Activated B cell treated with CpG ODN at 0.5 μM for 24 hours (primary cell): ENCODE measurements around the gene PIP5K1B. TPM values are rescaled to one million over a fixed set of nuclear protein-coding genes. Genes with fewer than 3 reads are reported as not detected.
A peak's percentile ranks its signal among the peaks of the same experiment; 100 is the strongest.

ENCODE experiments used
- ATAC-seq: fragments of 200-7000 bp; cut with Tn5 transposase; one replicate; pipeline ENCODE4 v1.10.0; 2021; ENCODE audit warnings: low read depth, mild to moderate bottlenecking, moderate library complexity
- CTCF ChIA-PET: fragments of 350-600 bp; sonication (Branson Sonifier 250); formaldehyde crosslinking; loops from one replicate; lab custom pipeline; 2021; ENCODE audit warnings: antibody characterized with exemption; lab: Charles Lee
- POLR2A ChIA-PET: fragments of 350-600 bp; sonication (Branson Sonifier 250); formaldehyde crosslinking; loops from one replicate; lab custom pipeline; 2021; ENCODE audit warnings: antibody characterized with exemption; lab: Charles Lee
- DNase-seq: peaks from one replicate; pipeline ENCODE4 v3.0.0; 2022
- H3K27ac Mint-ChIP-seq: one replicate; pipeline ENCODE4 v1.8.0; 2020; ENCODE audit warnings: mixed read lengths
- H3K27me3 Mint-ChIP-seq: one replicate; pipeline ENCODE4 v1.8.0; 2021; ENCODE audit warnings: mixed read lengths
- H3K36me3 Mint-ChIP-seq: one replicate; pipeline ENCODE4 v1.8.0; 2021; ENCODE audit warnings: low read depth, mixed read lengths
- H3K4me1 Mint-ChIP-seq: one replicate; pipeline ENCODE4 v1.8.0; 2021; ENCODE audit warnings: mixed read lengths
- H3K4me3 Mint-ChIP-seq: one replicate; pipeline ENCODE4 v1.8.0; 2020; ENCODE audit warnings: mild to moderate bottlenecking, mixed read lengths
- H3K9me3 Mint-ChIP-seq: one replicate; pipeline ENCODE4 v1.8.0; 2020; ENCODE audit warnings: mixed read lengths
- intact Hi-C: fragments of 100-400 bp; cut with micrococcal nuclease; formaldehyde crosslinking; loops from one replicate; pipeline ENCODE4 v1.15.1; 2024
- total RNA-seq: library from RNA; stranded (reverse); gene quantifications from 2 replicates; pipeline ENCODE4 v1.2.3, GENCODE V29; 2022
- TF ChIP-seq, protein P1 (sequence below): fragments of 200-600 bp; IDR thresholded peaks from one replicate; pipeline ENCODE4 v1.8.0; 2022; ENCODE audit warnings: antibody characterized with exemption, mild to moderate bottlenecking

The PIP5K1B gene
- total RNA-seq, 1 donor from 2014 or later: 22.0 TPM

GRCh38 chr9:69029535-69029934 is 324.5 kb downstream of the PIP5K1B start:
- ChIA-PET POLR2A (no interaction called here), CTCF (no interaction called here)
- DNase-seq (no peak), ATAC-seq (no peak)
- no peak overlapping the region for H3K4me3 Mint-ChIP-seq
- no peaks in the 10 kb centered on the region for H3K36me3 Mint-ChIP-seq
- H3K27me3 Mint-ChIP-seq: no peaks in the 10 kb centered on the region
- H3K9me3 Mint-ChIP-seq: no peaks in the 10 kb centered on the region
- TF ChIP-seq, protein P1, sequence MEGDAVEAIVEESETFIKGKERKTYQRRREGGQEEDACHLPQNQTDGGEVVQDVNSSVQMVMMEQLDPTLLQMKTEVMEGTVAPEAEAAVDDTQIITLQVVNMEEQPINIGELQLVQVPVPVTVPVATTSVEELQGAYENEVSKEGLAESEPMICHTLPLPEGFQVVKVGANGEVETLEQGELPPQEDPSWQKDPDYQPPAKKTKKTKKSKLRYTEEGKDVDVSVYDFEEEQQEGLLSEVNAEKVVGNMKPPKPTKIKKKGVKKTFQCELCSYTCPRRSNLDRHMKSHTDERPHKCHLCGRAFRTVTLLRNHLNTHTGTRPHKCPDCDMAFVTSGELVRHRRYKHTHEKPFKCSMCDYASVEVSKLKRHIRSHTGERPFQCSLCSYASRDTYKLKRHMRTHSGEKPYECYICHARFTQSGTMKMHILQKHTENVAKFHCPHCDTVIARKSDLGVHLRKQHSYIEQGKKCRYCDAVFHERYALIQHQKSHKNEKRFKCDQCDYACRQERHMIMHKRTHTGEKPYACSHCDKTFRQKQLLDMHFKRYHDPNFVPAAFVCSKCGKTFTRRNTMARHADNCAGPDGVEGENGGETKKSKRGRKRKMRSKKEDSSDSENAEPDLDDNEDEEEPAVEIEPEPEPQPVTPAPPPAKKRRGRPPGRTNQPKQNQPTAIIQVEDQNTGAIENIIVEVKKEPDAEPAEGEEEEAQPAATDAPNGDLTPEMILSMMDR: no peak
- peaks cover 7% of the 10 kb centered on the region for H3K4me1 Mint-ChIP-seq
- H3K27ac Mint-ChIP-seq: no peak overlapping the region
- intact Hi-C loops: no loop called here

GRCh38 chr9:69030851-69031645 is 326.0 kb downstream of the PIP5K1B start:
- ATAC-seq (no peak), DNase-seq (no peak)
- TF ChIP-seq, protein P1: no peak
- ChIA-PET CTCF (interaction anchor here (0.6 kb wide), 2 partner anchors 8 to 34 kb away, joined by 3 read pairs; no protein-coding TSS in a partner anchor), POLR2A (no interaction called here)
- Mint-ChIP-seq H3K9me3 (no peaks in the 10 kb centered on the region), H3K36me3 (peaks cover 1% of the 10 kb centered on the region), H3K4me1 (peaks cover 12% of the 10 kb centered on the region), H3K27ac (no peak overlapping the region), H3K4me3 (no peak overlapping the region), H3K27me3 (no peaks in the 10 kb centered on the region)
- intact Hi-C loops: loop anchor here (10.0 kb wide), 1 partner anchor 1224 kb away; the partner anchor contains the start of gene SMC5

DNA sequence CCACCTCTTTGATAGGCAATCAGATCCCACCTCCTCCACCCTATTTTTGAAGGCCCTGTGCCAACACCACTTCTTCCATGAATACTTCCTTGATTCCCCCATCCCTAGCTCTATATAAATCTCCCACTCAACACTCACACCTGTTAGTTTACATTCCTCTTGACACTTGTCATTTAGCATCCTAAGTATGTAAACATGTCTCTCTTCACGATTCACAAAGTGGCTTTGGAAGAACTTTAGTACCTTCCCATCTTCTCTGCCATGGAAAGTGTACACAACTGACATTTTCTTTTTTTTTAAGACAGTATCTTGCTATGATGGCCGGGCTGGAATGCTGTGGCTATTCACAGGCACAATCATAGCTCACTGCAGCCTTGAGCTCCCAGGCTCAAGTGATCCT is 329.0 kb downstream of the PIP5K1B start:
- CTCF ChIA-PET: interaction anchor here (1.6 kb wide), 1 partner anchor 159 kb away, joined by 12 read pairs; no protein-coding TSS in a partner anchor
- peak overlapping the region; percentile 2 for H3K27ac Mint-ChIP-seq
- ATAC-seq: no peak
- intact Hi-C loops: loop anchor here (2.0 to 10.0 kb wide), 2 partner anchors 253 to 1221 kb away; partner anchors contain the start of gene SMC5
- peaks cover 5% of the 10 kb centered on the region for H3K36me3 Mint-ChIP-seq
- POLR2A ChIA-PET: no interaction called here
- no peaks in the 10 kb centered on the region for H3K9me3 Mint-ChIP-seq
- peaks cover 14% of the 10 kb centered on the region for H3K4me1 Mint-ChIP-seq
- H3K27me3 Mint-ChIP-seq: no peaks in the 10 kb centered on the region
- TF ChIP-seq, protein P1: no peak
- DNase-seq: no peak
- H3K4me3 Mint-ChIP-seq: no peak overlapping the region

DNA sequence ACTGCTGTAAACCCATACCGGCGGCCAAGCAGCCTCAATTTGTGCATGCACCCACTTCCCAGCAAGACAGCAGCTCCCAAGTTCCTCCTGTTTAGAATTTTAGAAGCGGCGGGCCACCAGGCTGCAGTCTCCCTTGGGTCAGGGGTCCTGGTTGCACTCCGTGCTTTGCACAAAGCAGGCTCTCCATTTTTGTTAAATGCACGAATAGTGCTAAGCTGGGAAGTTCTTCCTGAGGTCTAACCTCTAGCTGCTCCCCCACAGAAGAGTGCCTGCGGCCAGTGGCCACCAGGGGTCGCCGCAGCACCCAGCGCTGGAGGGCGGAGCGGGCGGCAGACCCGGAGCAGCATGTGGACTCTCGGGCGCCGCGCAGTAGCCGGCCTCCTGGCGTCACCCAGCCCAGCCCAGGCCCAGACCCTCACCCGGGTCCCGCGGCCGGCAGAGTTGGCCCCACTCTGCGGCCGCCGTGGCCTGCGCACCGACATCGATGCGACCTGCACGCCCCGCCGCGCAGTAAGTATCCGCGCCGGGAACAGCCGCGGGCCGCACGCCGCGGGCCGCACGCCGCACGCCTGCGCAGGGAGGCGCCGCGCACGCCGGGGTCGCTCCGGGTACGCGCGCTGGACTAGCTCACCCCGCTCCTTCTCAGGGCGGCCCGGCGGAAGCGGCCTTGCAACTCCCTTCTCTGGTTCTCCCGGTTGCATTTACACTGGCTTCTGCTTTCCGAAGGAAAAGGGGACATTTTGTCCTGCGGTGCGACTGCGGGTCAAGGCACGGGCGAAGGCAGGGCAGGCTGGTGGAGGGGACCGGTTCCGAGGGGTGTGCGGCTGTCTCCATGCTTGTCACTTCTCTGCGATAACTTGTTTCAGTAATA is 330.6 kb downstream of the PIP5K1B start, which contains the start of gene FXN:
Gene FXN, plus strand, starts transcription at position 315 of the 871 bp plus-strand sequence. Its CDS starts 31 bp downstream, at position 346.
- ATAC-seq (peak; percentile 92), DNase-seq (peak; percentile 80)
- POLR2A ChIA-PET: interaction anchor here (0.7 to 1.4 kb wide), 5 partner anchors 13 to 157 kb away, joined by 3 to 8 read pairs (median 4); no protein-coding TSS in a partner anchor
- Mint-ChIP-seq H3K4me3 (peak within 1 kb of the TSS; percentile 96), H3K4me1 (peaks cover 14% of the 10 kb centered on the region), H3K36me3 (peaks cover 5% of the 10 kb centered on the region), H3K9me3 (no peaks in the 10 kb centered on the region), H3K27ac (peak within 1 kb of the TSS; percentile 85), H3K27me3 (no peaks in the 10 kb centered on the region)
- CTCF ChIA-PET: interaction anchor here (0.7 to 1.6 kb wide), 9 partner anchors 11 to 350 kb away, joined by 3 to 12 read pairs (median 3); no protein-coding TSS in a partner anchor
- intact Hi-C loops: loop anchor here (1.0 to 10.0 kb wide), 8 partner anchors 87 to 1219 kb away; partner anchors contain the start of genes PIP5K1B, SMC5 and TJP2
- TF ChIP-seq, protein P1: peak; percentile 83
